ACHN (cell line): ENCODE data around the gene ATRN.
"Not testable (repeated sequence)": the region's sequence is repeated elsewhere in the genome, so short reads cannot be mapped to it uniquely, and the experiment has no call there.

Experiments used
- DNase-seq: peaks from one replicate; pipeline ENCODE4 v3.0.0-alpha.2; 2015
- in situ Hi-C: cut with HindIII; loops from 2 replicates; pipeline ENCODE4 v1.10.0; 2017; ENCODE audit warnings: low sequenced_read_pairs, low pct_ligation_motif_present, low pct_unique_long_range_greater_than_20kb

Gene ATRN

DNA sequence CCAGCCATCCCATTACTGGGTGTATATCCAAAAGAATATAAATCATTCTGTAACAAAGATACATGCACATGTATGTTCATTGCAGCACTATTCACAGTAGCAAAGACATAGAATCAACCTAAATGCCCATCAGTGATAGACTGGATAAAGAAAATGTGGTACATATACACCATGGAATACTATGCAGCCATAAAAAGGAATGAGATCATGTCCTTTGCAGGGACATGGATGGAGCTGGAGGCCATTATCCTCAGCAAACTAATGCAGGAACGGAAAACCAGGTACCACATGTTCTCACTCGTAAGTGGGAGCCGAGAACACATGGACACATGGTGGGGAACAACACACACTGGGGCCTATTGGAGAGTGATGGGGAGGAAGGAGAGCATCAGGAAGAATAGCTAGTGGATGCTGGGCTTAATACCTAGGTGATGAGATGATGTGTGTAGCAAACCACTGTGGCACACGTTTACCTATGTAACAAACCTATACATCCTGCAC, 134.6 kb downstream of the ATRN start:
- DNase-seq, in situ Hi-C loops: not testable (repeated sequence)

- no peak for DNase-seq
- in situ Hi-C loops: no loop called here
Measured at GRCh38 chr20:3606021-3606420, 135.2 kb downstream of the ATRN start.

GRCh38 chr20:3611901-3612300, 141.1 kb downstream of the ATRN start:
- in situ Hi-C loops: no loop called here
- no peak for DNase-seq

GRCh38 chr20:3612795-3613572, 142.2 kb downstream of the ATRN start:
- peak; percentile 5 for DNase-seq
- in situ Hi-C loops: no loop called here

DNA sequence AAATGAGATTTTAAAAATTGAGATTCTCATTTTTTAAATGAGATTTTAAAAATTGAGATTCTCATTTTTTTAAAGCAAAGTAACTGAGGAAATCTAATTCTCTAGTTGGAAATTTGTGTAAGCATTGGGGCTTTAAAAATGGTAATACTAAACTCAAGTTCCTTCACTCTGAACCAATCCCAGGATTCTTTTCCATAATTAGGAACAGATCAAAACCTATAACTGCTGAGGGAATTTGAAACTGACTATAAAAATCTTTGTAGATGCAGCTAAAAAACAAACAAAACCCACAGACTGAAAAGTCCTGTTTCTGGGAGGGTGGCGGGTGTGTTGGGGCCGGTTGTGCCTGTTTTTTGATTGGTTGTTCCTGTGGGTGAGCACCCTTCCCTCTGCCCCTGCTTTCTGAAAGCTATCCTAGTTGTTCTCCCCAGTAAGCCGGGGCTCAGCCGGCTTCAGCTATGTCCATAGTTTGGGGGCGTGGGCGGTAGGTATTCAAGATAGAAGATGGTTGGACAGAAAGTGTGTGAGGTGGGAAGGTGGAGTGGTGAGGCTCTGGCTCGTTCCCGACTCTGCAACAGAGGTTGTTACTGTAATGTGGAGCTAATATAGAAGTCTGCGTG, 143.1 kb downstream of the ATRN start:
- DNase-seq: no peak
- in situ Hi-C loops: no loop called here

- DNase-seq: no peak
- in situ Hi-C loops: no loop called here
Measured at GRCh38 chr20:3614466-3614865, 143.6 kb downstream of the ATRN start.

DNA sequence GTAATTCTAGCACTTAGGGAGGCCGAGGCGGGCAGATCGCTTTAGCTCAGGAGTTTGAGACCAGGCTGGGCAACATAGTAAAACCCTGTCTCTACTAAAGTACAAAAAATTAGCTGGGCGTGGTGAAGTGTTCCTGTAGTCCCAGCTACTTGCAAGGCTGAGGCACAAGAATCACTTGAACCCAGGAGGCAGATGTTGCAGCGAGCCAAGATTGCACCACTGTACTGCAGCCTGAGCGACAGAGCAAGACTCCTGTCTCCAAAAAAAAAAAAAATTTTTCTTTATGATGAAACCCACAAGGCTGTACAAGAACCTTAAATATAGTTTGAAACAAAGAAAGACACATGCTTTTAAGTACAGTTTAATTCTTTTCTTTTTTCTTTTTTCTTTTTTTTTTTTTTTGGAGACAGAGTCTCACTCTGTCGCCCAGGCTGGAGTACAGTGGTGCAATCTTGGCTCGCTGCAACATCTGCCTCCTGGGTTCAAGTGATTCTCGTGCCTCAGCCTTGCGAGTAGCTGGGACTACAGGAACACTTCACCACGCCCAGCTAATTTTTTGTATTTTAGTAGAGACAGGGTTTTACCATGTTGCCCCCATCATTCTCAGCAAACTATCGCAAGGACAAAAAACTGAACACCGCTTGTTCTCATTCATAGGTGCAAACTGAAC, 144.5 kb downstream of the ATRN start:
- DNase-seq, in situ Hi-C loops: not testable (repeated sequence)

DNA sequence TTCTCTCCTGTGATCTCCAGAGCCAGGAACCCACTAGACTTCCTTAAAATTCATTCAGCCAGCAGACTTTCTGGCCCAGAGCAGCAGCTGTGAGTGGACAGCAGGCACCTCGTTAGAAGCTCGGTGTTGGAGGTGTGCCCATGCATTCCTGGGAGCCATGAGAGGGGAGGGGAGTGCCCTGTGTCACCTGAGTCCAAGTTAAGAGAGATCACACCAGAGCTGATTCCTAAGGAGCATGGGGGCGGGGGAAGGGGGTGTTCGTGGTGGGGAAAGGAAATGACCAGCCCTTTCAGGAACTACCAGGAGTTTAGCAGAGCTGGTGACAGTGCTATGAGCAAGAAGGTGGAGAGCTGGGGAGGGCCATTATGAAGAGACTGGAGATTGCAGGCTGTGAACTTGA, 145.4 kb downstream of the ATRN start:
- in situ Hi-C loops: no loop called here
- no peak for DNase-seq

- DNase-seq: no peak
Measured at GRCh38 chr20:3621111-3621510, 150.3 kb downstream of the ATRN start.

GRCh38 chr20:3622406-3622805, 151.6 kb downstream of the ATRN start:
- in situ Hi-C loops: no loop called here
- no peak for DNase-seq

More at GRCh38 chr20:3621111-3621510, 150.3 kb downstream of the ATRN start:
- in situ Hi-C loops: no loop called here

DNA sequence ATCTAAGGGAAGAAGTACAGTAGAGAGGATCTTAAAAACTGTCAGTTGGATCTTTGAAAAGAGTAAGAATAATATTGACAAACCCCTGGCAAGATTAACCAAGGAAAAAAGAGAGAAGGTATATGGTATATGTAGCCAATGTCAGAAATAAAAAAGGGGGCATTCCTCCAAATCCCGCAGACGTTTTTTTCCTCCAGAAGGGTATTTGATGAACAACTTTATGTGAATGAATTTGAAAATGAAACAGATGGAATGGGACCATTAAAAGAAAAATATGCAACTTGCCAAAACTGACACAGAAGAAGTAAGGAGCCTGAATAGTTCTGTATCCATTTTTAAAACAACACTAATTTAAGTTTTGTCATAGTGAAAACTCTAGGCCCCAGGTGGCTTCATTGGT, 156.7 kb downstream of the ATRN start:
- DNase-seq: no peak
- in situ Hi-C loops: no loop called here

DNA sequence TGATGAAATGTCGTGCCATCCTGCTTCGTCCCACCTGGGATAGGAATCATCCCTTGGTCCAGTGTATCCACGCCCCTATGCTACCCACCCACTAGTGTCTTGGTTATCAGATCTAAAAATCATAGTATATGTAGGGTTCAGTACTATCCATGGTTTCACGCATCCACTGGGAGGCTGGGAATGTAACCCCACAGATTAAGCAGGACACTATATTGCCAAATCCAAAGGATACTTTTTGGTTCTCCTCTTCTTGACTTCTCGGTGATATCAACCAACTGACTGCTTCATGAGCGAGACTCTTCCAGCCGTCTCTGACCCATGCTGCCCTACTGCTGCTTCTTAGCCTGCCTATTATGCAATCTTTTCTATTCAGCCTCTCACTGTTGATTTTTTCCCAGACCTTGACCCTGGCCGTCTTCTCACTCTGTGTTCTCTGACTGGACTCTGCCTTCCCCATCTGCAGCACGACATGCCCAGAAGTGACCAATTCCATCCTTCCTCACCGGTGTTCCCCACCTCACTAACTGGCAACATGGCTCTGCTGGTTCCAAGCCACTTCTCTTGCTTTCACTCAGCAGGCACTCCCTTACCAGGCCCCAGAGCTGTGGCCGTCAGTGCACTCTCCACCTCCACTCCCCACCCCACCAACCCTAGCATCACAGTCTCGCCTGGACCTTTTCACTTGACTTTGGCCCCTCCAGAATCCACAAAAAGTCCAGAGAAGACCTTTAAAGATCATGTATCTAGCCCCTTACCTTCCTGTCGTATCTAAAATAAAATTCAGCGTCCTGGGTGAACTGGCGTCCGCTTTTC, 157.9 kb downstream of the ATRN start:
- no peak for DNase-seq
- in situ Hi-C loops: no loop called here

GRCh38 chr20:3629893-3630292, 159.1 kb downstream of the ATRN start:
- in situ Hi-C loops: no loop called here
- DNase-seq: no peak

- in situ Hi-C loops: no loop called here
- DNase-seq: no peak
Measured at GRCh38 chr20:3630429-3630828, 159.6 kb downstream of the ATRN start.

GRCh38 chr20:3631534-3631933, 160.7 kb downstream of the ATRN start:
- in situ Hi-C loops: no loop called here

GRCh38 chr20:3632311-3633004, 161.6 kb downstream of the ATRN start:
- in situ Hi-C loops: no loop called here
- DNase-seq: no peak

More at GRCh38 chr20:3631534-3631933, 160.7 kb downstream of the ATRN start:
- no peak for DNase-seq

DNA sequence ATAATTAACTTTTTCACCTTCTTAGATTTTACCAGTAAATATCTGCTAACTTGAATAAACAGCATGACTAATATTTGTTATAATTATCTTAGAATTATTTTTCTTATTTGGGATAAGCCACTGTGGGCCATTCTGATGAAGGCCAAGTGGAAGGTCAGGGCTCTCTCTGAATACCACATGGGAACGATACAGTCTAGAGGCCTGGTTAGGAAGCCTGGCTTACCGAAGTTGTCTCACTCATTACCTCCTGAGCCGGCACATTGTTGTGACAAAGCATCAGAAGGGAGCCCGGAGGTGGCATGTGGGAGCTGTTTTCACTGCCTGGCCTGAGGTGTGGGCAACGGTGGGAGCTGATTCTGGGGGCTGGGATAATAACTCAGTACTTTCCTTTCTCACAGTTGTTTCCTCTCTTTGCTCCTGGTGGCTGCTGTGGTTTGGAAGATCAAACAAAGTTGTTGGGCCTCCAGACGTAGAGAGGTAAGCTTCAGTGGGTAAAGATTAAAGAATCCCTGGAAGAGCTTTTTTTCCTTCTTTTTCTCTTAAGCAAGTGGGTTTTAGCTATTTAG, 163.2 kb downstream of the ATRN start:
- in situ Hi-C loops: no loop called here

GRCh38 chr20:3635346-3635745, 164.5 kb downstream of the ATRN start:
- in situ Hi-C loops: no loop called here
- DNase-seq: no peak

More for the DNA sequence above, 163.2 kb downstream of the ATRN start:
- DNase-seq: no peak
